HUDEP-2 (cell line): ENCODE data around the gene TSC2.

ENCODE experiments used
- DNase-seq, 76 experiments: peaks; one replicate each; lab custom pipeline; 2025; ENCODE audit not compliant: unreplicated experiment in 76 of 76; lab: John Stamatoyannopoulos, UW

Gene TSC2

DNA sequence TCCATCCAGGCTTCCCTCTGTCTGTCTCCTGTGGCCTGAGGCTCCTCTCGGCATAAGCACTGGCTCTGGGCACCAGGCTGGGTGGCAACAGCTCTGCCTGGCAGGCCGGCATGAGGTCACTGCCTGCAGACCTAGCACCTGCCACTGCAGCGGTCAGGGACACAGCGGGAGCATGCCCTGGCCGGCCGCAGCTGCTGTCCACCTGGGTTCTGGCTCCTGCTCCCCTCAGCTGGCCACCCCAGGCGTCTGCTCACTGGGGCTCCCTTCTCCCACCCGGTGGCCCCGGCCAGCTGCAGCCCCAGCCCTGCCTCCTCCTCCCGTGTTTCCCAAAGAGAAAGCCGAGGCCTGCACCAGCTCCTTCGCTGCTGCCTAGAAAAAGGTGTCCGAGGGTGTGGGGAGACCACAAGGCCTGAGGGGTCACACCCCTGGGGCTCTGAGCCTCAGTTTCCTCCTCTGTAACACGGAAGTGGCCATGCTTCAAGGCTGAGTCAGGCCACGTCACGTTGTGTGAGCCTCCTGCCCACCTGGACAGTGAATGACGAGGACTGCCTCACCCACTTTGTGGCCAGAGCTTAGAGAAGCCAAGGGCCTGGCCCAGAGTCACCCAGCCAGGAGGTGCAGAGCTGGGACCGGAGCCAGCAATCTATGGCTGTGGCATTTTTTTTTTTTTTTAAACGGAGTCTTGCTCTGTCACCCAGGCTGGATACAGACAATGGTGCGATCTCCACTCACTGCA is 6.8 kb upstream of the TSC2 start:
- DNase-seq, result peak in 51 of 76 experiments; percentile 7 to 65 (median 30)

GRCh38 chr16:2042171-2042985 is 5.4 kb upstream of the TSC2 start:
- DNase-seq, result no peak

DNA sequence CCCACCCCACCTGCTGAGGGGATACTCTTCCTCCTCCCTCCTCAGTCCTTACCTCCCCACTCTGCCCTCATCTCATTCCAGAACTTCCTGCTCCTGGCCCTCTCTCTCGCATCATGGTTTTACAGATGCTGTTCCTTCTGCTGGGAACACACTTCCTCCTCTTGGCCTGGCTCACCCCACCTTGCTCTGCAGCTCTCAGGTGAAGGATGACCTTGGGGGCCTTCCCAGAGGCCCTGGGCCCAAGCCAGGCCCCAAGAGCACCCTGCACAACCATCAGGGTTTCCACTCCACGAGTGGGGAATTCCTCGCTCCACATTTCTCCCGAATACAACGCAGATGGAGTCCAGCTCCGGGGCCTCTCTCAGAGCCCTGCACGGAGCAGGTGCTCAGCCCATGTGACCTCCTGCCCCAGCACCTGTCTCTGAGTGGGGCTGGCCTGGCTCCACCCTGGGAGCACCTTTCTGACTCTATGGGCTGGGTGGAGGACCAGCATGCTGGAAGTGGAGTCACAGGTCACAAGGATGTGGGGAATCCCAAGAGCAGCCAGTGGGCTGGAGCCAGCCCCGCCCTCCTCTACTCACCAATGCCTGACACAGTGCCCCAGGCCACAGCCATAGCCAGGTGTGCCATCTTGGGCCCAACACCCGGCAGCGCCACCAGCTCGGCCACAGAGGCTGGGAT is 4.7 kb upstream of the TSC2 start:
- no peak for DNase-seq

GRCh38 chr16:2043667-2044451 is 3.9 kb upstream of the TSC2 start:
- DNase-seq, result no peak

DNA sequence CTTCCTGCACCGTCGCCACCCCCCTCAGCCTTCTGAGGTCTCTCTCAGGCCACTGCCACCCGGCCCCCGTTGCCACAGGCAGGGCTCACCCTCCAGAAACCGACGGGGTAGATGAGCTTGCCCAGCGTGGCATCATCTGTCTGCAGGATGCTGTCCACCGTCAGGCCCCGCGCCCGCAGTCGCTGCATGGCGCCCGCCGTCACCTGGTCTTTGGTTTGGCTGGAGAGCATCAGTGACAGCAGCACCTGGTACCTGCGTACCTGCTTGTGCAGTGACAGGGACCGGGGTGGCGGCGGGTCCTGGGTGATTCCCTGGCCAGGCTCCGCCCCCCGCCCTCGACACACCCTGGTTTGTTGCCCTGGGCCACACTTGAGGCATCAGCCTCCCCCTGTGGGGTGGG is 3.2 kb upstream of the TSC2 start:
- no peak for DNase-seq

- no peak for DNase-seq
These were observed 1.6 kb upstream of the TSC2 start for GRCh38 chr16:2045965-2046892.

DNA sequence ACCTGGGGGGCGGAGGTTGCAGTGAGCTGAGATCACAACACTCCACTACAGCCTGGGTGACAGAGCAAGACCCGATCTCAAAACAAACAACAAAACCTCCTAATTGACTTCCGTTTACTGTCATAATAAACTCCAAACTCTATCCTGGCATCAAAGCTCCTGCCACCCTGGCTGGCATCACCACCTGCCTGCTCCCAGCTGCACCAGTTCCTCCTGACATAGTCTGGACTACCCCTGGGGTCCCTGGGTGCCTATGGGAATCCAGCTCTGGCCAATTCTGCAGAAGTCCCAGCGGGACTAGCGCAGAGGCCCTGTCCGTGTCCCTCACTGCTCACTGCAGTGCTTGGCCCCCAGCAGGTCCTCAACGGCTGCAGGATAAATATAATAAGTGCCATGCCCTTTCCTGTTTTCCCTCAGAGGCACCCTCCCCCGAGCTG is 874 bp upstream of the TSC2 start:
- peak in 1 of 76 experiments; percentile 64 for DNase-seq

DNA sequence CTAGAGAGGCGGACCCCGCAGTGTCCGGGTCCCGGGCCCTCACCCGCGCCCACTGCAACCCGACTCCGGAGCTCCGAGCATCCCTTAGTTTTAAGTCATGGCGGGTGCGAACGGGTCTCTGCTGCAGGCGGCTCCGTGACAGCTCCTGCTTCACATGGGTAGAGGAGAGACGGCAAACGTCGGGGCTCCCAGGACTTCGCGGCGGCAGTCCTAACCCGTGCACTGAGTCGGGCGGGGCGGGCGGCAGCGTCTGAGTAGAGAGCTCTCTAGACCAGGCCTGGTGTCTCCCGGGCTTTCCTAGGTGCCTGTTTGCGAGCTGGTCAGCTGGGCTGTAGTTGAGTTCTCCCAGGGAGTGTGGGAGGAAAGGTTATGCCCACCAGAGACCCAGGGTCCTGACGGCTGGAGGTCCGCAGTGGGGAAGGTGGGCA is 345 bp downstream of the TSC2 start:
- peak in 2 of 76 experiments; percentile 13 to 17 for DNase-seq

GRCh38 chr16:2053211-2053610 is 5.4 kb downstream of the TSC2 start:
- no peak for DNase-seq

DNA sequence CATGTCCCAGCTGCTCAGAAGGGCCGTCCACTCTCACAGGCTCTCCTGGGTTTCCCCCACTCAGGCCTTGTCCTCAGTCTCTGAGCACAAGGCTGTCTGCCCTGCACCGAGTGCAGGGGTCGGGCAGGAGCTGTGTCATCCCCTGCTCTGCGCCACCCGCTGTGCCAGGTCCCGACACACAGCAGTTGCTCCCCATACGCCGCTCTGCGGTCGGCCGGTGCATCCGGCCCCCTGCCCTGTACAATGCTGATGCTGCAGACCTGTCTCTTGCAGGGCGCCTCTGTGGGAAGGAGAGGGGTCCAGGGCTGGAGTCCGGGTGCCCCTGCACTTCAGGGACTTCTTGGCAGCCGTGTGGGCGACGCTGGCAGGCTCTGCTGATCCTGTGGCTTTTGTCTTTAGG is 6.1 kb downstream of the TSC2 start:
- DNase-seq, result no peak

DNA sequence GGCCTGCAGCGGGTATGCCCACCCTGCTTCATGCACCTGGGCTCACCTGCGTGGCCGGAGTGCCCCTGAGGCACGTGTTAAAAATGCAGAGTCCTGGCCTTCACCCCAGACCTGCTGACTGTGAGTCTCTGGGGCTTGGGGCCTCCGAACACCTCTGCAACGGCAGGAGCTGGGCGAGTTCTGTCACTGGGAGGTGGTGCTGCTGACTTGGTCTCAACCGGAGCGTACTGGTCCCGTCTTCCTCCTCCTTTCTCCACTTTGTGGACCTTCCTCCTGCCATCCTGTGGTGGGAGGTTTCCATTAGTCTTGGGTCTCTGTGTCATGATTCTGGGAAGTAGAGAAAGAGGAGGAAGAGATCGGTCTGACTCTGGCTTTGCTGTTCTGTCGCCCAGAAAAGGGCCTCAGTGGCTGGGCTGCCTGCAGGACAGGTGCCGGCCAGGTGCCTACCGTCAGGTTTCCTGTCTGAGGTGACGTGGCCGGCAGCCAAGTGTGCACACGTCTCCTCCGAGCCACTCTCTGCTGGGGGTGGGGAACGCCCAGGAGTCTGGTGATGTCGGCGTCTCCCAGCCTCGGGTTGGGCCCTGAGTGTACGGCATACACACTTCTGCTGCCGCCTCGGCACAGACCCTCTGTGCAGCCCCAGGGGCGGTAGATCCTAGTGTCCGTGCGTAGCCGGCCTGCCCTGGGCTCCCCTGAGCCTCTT is 6.9 kb downstream of the TSC2 start:
- no peak for DNase-seq

GRCh38 chr16:2056077-2056476 is 8.3 kb downstream of the TSC2 start:
- no peak for DNase-seq

DNA sequence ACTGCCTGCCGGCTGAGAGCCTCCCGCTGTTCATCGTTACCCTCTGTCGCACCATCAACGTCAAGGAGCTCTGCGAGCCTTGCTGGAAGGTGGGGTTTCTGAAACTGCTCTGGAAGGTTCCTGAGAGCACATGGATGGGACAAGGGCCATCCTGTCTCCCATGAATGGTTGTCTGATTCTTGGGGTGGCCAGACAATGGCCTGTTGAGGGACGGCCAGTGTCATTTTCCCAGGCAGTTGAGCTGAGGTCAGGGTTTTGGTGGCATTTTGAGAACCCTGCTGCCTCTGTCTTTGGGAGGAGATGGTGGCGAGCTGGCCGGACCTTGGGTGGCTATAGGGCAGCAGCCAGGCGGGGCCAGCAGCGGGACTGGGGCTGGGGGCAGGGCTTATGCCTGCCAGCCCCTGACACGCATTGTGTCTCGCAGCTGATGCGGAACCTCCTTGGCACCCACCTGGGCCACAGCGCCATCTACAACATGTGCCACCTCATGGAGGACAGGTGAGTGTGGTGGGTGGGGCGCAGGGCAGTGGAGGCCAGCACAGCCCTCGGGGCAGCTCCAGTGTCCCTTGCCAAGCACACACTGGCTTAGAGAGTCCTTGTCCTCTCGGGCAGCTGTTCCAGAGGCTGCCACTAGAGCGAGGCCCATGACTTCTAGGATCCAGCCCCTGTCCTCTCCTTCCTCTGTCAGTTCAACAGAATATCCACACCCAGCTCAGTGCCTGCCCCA is 9.1 kb downstream of the TSC2 start:
- peak in 3 of 76 experiments; percentile 13 to 19 (median 14) for DNase-seq

DNA sequence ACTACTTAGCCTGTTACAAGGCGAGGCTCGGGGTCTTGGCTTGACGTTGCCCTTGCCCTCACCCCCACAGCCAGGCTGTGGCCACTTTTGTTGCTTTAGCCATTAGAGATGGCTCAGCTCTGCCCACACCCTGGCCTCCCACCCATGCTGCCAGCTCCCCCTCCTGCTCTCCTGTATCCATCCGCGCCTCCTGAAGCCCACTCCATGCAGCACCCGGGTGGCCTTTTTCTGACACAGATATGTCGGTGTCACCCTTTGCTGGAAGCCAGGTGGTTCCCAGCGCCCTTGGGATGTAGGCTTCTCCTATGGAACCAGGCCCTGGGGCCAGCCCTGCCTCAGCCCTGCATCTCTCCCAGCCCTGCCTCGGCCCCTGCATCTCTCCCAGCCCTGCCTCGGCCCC is 9.7 kb downstream of the TSC2 start:
- DNase-seq, result no peak

GRCh38 chr16:2058420-2058819 is 10.6 kb downstream of the TSC2 start:
- DNase-seq, result no peak

DNA sequence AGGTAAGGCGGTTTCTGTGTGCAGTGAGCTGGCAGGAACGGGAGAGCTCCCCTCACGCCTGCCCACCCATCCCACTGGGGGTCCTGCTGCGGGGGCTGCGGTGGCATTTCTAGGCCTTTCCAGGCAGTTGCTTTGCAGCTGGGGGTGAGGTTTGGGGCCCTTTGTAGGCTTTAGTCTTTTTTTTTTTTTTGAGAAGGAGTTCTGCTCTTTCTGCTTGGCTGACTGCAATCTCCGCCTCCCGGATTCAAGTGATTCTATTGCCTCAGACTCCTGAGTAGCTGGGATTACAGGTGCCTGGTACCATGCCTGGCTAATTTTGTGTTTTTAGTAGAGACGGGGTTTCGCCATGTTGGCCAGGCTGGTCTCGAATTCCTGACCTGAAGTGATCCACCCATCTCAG is 11.1 kb downstream of the TSC2 start:
- DNase-seq, result no peak

DNA sequence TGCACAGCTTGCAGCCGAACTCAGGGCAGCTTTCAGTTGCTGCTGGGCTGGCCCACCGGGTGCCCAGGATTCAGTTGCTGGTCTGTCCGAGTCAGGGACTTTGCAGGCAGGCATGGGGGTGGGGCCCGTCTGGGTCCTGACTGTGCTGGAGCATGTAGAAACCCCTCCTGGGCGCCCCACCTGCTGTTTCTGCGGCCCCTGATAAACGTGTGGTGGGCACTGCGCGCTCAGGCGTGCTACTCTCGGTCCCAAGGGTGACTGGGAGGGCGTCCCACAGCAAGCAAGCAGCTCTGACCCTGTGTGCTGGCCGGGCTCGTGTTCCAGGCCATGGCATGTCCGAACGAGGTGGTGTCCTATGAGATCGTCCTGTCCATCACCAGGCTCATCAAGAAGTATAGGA is 12.6 kb downstream of the TSC2 start:
- DNase-seq, result no peak

DNA sequence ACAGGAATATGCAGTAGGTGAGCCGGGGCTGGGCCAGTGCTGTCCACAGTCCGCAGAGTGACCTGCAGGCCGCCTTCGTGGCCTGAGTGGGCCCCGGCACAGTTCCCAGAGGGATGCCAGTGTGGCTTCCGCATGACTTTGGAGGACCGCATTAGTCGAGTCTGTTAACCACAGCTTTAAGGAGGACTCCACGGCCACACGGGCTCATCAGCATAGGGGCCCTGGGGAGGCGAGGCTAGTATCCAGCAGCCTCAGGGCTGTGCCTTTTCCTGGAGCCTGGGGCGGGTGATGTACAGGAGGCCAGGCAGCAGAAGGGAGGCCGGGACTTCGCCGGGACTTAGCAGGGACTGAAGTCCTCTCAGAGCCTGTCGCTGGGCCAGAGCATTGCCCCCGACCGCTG is 13.2 kb downstream of the TSC2 start:
- no peak for DNase-seq
